Panc1 (cell line): ENCODE data around the gene RHEBL1. TPM values are rescaled to one million over a fixed set of nuclear protein-coding genes. Genes with fewer than 3 reads are reported as not detected.

ENCODE experiments used
- ATAC-seq: fragments of 200-7000 bp; cut with Tn5 transposase; 2 replicates; pipeline ENCODE4 v1.9.1; 2020; ENCODE audit warnings: mild to moderate bottlenecking, moderate library complexity
- BruUV-seq: library from RNA; stranded (reverse); fragments of 400-500 nt; replicated peaks from 2 replicates; lab custom pipeline; 2021; lab: Mats Ljungman, UMichigan
- CTCF ChIA-PET: fragments of 300-600 bp; sonication (Branson Sonifier 250); formaldehyde crosslinking; loops from one replicate; lab custom pipeline; 2022; ENCODE audit warnings: antibody characterized with exemption; lab: Charles Lee
- POLR2A ChIA-PET: fragments of 300-600 bp; sonication (Branson Sonifier 250); formaldehyde crosslinking; loops from one replicate; lab custom pipeline; 2022; ENCODE audit warnings: antibody characterized with exemption; lab: Charles Lee
- DNase-seq: peaks from one replicate; pipeline ENCODE4 v3.0.0-alpha.2; 2010; ENCODE audit warnings: low read depth, low spot score
- H3K27ac ChIP-seq: 2 replicates; pipeline ENCODE4 v1.5.1; 2011; ENCODE audit warnings: mild to moderate bottlenecking, low read length, inconsistent platforms
- H3K27me3 ChIP-seq: fragments of 200-500 bp; sonication (Bioruptor generic); 2 replicates; pipeline ENCODE4 v1.6.0; 2014; ENCODE audit warnings: low read length, inconsistent platforms; ENCODE audit not compliant: control insufficient read depth, insufficient read depth
- H3K36me3 ChIP-seq: fragments of 200-500 bp; sonication (Bioruptor generic); 2 replicates; pipeline ENCODE4 v1.5.1; 2014; ENCODE audit warnings: inconsistent platforms, mild to moderate bottlenecking, low read length, moderate library complexity; ENCODE audit not compliant: control insufficient read depth, insufficient read depth
- H3K4me1 ChIP-seq: 2 replicates; pipeline ENCODE4 v1.5.1; 2011; ENCODE audit warnings: inconsistent platforms, mild to moderate bottlenecking, low read length, moderate library complexity; ENCODE audit not compliant: control insufficient read depth, insufficient read depth
- H3K4me3 ChIP-seq, 2 experiments: 2 replicates each; pipeline ENCODE4 v1.5.1; 2011 to 2012; ENCODE audit warnings: low read depth in 2 of 2, low read length in 2 of 2, mild to moderate bottlenecking in 2 of 2, inconsistent platforms in 1 of 2, moderate library complexity in 1 of 2
- H3K9me3 ChIP-seq: fragments of 200-500 bp; sonication (Bioruptor generic); 2 replicates; pipeline ENCODE4 v1.5.1; 2014; ENCODE audit warnings: low read depth, mild to moderate bottlenecking, inconsistent platforms, low read length, moderate library complexity; ENCODE audit not compliant: control insufficient read depth, insufficient read depth
- POLR2AphosphoS5 ChIP-seq: IDR thresholded peaks from 2 replicates; pipeline ENCODE4 v1.6.1; 2012; ENCODE audit warnings: mild to moderate bottlenecking, low read depth, low read length, moderate library complexity
- REST ChIP-seq, 2 experiments: IDR thresholded peaks; 2 replicates each; pipeline ENCODE4 v1.6.1; 2011 to 2012; ENCODE audit warnings: low read depth in 2 of 2, control low read depth in 1 of 2, low read length in 1 of 2, mild to moderate bottlenecking in 1 of 2, moderate library complexity in 1 of 2; ENCODE audit not compliant: insufficient read depth in 1 of 2
- SIN3A ChIP-seq: IDR thresholded peaks from 2 replicates; pipeline ENCODE4 v1.6.1; 2012; ENCODE audit warnings: low read depth, mild to moderate bottlenecking, low read length, moderate library complexity, borderline replicate concordance; ENCODE audit not compliant: insufficient read depth
- TCF7L2 ChIP-seq: IDR thresholded peaks from 2 replicates; pipeline ENCODE4 v1.6.1; 2011; ENCODE audit warnings: mild to moderate bottlenecking, low read depth, low read length, inconsistent platforms
- in situ Hi-C: cut with HindIII; loops from 2 replicates; pipeline ENCODE4 v1.10.0; 2016; ENCODE audit warnings: low sequenced_read_pairs, low pct_unique_long_range_greater_than_20kb
- intact Hi-C: fragments of 100-400 bp; cut with micrococcal nuclease; formaldehyde crosslinking; loops from one replicate; pipeline ENCODE4 v1.10.0; 2022; ENCODE audit not compliant: unreplicated experiment
- total RNA-seq: library from RNA; stranded (reverse); gene quantifications from one replicate; pipeline ENCODE4 v1.2.1, GENCODE V29; 2021; ENCODE audit not compliant: unreplicated experiment
- TF ChIP-seq, protein P1 (sequence below): fragments of 450-650 bp; IDR thresholded peaks from 2 replicates; pipeline ENCODE4 v1.5.1; 2017; ENCODE audit warnings: mild to moderate bottlenecking

The RHEBL1 gene
- total RNA-seq, 1 experiment from 2014 or later: 4.7 TPM

GRCh38 chr12:49084438-49084837, 14.7 kb upstream of the RHEBL1 start:
- Histone ChIP-seq H3K4me3 (no peak overlapping the region), H3K9me3 (no peaks in the 10 kb centered on the region), H3K36me3 (no peaks in the 10 kb centered on the region), H3K27ac (no peak overlapping the region), H3K4me1 (peaks cover 10% of the 10 kb centered on the region), H3K27me3 (no peaks in the 10 kb centered on the region)
- POLR2A ChIA-PET: interaction anchor here (0.5 to 0.7 kb wide), 3 partner anchors 9 to 216 kb away, joined by 3 to 4 read pairs (median 4); no protein-coding TSS in a partner anchor
- CTCF ChIA-PET: no interaction called here
- in situ Hi-C loops (no loop called here), intact Hi-C loops (no loop called here)
- TF ChIP-seq SIN3A (no peak), POLR2AphosphoS5 (no peak), TCF7L2 (no peak), REST (IDR thresholded peaks at IDR 0.05; ENCODE audit: insufficient read depth in 1 of 2, low read depth in 2 of 2, low read length in 1 of 2) (no peak)
- TF ChIP-seq, protein P1, sequence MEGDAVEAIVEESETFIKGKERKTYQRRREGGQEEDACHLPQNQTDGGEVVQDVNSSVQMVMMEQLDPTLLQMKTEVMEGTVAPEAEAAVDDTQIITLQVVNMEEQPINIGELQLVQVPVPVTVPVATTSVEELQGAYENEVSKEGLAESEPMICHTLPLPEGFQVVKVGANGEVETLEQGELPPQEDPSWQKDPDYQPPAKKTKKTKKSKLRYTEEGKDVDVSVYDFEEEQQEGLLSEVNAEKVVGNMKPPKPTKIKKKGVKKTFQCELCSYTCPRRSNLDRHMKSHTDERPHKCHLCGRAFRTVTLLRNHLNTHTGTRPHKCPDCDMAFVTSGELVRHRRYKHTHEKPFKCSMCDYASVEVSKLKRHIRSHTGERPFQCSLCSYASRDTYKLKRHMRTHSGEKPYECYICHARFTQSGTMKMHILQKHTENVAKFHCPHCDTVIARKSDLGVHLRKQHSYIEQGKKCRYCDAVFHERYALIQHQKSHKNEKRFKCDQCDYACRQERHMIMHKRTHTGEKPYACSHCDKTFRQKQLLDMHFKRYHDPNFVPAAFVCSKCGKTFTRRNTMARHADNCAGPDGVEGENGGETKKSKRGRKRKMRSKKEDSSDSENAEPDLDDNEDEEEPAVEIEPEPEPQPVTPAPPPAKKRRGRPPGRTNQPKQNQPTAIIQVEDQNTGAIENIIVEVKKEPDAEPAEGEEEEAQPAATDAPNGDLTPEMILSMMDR: no peak
- DNase-seq: no peak
- BruUV-seq: no TSS peak
- no peak for ATAC-seq

- Histone ChIP-seq H3K27ac (no peak overlapping the region), H3K4me3 (no peak overlapping the region), H3K27me3 (no peaks in the 10 kb centered on the region), H3K4me1 (no peaks in the 10 kb centered on the region), H3K9me3 (no peaks in the 10 kb centered on the region), H3K36me3 (no peaks in the 10 kb centered on the region)
- CTCF ChIA-PET: interaction anchor here (1.2 kb wide), 1 partner anchor 9 kb away, joined by 3 read pairs; no protein-coding TSS in a partner anchor
- DNase-seq: no peak
- POLR2A ChIA-PET: no interaction called here
- no TSS peak for BruUV-seq
- no peak for ATAC-seq
- intact Hi-C loops: no loop called here
- TF ChIP-seq POLR2AphosphoS5 (no peak), SIN3A (no peak), REST (IDR thresholded peaks at IDR 0.05; ENCODE audit: insufficient read depth in 1 of 2, low read depth in 2 of 2, low read length in 1 of 2) (no peak), TCF7L2 (no peak)
- TF ChIP-seq, protein P1: no peak
- in situ Hi-C loops: no loop called here
These were observed 10.0 kb upstream of the RHEBL1 start for GRCh38 chr12:49079793-49080192.
